GM19043 (cell line): ENCODE results near the gene MAP3K2.

Experiments
- ATAC-seq: cut with Tn5 transposase; IDR thresholded peaks from one replicate; pipeline ENCODE4 v1.9.1; 2021; ENCODE audit warnings: low read depth; ENCODE audit not compliant: unreplicated experiment

The MAP3K2 gene

DNA sequence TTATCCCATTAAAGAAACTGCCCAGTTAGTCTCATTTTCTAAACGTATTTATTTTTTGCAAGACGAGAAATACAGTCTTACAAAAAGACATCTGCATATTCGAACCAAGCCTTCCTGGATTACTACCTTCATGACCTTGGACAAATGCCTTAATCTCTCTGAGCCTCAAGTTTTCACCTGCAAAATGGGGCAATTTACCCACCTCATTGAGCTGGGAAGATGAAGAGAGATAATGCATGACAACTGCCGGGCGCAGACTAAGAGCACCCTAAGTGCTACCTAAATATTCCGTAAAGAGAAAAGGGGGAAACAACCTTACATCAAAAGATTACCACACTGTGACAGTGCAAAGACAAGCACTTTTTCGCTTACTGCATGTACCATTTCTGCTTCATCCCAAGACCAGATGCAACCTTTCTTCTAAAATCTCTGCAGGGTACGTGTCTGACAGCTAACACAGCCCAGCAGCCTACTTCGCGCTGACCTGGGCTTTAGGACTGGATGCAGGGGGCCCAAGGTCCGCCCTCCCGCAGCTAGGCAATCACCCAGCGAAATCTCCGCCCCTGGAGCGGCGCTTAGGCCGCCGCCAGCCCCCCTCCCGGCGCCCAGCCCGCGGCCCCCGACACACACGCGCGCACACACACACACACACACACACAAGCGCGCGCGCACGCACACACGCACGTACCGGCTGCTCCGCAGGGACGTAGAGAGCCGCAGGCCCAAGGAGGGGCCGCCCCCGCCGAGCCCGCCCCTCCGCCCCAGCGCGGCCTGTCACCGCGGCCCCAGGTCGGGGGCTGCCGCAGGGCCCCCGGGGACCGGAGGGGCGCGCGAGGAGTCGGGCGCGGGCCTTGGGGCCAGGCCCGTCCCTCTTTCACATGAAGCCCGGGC is 766 bp downstream of the MAP3K2 start:
- peak; percentile 46 for ATAC-seq

DNA sequence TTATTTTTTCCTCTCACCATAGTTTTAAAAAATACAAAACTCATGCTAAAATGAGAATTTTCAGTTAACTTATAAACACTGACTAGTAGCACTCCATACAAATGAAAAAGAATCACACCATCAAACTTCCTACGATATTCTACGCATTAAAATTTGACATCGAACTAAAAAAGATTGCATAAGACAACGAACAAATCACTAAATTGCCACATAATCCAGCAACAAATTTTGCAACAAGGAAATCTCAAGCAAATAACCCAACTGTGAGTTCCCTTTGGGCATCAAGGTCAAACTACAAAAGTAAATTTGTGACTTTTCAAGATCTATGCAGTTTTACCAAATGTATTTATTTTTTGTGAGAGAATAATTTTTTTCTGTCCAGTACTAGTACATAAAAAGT is 1.5 kb downstream of the MAP3K2 start:
- ATAC-seq: no peak

DNA sequence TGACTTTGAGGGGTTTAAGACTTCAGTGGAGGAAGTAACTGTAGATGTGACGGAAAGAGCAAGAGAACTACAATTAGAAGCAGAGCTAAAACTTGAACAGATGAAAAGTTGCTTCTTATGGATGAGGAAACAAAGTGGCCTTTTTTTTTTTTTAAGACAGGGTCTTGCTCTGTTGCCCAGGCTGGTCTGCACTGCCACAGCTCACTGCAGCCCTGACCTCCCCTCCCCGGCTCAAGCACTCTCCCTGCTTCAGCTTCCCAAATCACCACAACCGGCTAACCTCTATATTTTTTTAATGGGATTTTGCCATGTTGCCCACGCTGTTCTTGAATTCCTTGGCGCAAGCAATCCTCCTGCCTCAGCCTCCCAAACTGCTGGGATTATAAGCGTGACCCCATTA is 3.2 kb downstream of the MAP3K2 start:
- no peak for ATAC-seq

DNA sequence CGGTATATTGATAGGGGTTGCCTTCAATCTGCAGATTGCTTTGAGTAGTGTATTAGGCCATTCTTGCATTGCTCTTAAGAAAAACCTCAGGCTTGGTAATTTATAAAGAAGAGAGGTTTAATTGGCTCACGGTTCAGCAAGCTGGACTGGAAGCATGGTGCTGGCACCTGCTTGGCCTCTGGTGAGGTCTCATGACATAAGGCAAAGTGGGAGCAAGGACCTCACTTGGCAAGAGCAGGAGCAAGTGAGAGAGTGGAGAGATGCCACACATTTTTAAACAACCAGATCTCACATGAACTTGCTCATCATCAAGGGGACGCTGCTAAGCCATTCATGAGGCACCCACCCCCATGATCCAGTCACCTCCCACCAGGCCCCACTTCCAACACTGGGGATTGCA is 4.9 kb downstream of the MAP3K2 start:
- no peak for ATAC-seq

DNA sequence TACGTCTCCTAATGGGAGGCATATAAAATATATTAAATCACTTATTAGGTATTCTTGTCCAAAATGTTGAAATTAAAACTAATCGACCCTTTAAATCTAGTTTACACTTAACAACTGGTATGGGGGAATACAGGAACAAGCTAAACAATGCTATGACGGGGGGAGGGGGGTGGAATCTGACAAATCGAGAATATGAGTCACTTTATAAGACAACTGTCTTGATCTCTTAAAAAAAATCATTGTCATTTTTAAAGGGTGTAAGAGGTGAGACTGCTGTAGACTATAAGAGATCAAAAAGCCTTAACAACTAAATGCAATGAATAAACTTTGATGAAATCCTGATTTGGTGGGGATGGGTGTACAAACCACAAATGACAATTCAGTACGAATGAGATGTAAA is 6.0 kb downstream of the MAP3K2 start:
- no peak for ATAC-seq

DNA sequence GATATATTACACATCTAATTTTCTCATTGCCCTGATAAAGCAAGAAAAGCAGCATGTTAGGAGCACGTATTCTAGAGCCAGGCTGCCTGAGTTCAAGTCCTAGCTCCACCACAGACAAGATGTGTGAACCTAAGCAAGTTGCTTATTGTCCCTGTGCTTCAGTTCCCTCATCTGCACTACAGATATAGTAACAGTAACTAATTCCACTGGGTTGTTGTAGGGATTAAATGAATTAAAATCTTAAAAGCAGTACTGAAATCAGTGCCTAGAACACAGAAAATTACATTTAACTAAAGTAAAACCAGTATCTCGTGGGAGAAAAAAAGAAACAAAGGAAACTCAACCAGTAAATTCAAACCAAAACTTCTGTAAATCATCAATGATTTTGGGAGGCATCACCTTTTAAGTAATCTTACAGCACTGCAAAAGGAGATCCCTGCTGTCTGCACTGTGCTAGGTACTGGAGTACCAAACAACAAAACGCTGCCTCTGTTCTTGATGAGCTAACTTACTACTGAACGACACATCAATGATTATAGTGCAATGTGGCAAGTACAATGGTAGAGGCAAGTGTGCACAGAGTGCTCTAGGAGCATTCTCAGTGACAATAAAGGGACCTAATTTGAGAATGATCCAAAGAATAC is 7.9 kb downstream of the MAP3K2 start:
- peak; percentile 75 for ATAC-seq

DNA sequence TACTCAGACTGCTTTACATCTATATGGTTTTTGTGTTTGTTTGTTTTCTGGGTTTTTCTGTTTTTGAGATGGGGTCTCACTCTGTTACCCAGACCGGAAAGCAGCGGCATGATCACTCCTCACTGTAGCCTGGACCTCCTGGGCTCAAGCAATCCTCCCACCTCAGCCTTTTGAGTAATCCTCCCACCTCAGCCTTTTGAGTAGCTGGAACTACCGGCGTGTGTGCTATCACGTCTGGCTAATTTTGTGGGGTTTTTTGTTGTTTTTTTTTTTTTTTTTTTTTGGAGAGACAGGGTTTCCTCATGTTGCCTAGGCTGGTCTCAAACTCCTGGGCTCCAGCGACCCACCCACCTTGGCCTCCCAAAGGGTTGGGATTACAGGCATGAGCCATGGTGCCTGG is 9.1 kb downstream of the MAP3K2 start:
- ATAC-seq: no peak

DNA sequence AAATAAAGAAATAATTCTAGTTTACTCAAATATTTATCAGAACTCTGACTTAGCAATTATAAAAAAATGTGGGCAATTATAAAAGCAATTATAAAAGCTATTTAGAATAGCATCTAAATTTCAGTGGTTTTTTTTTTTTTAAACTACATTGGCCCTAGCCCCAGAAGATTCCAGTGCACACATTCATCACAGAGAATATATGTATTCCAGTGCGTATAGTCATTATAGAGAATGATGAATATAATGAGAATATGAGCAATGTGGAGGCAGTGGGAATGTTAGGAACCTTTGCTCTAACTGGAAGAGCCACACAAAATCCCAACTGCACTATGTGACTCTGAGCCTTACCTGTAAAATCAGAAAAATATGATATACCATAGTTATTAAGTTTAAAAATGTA is 10.5 kb downstream of the MAP3K2 start:
- ATAC-seq: no peak

DNA sequence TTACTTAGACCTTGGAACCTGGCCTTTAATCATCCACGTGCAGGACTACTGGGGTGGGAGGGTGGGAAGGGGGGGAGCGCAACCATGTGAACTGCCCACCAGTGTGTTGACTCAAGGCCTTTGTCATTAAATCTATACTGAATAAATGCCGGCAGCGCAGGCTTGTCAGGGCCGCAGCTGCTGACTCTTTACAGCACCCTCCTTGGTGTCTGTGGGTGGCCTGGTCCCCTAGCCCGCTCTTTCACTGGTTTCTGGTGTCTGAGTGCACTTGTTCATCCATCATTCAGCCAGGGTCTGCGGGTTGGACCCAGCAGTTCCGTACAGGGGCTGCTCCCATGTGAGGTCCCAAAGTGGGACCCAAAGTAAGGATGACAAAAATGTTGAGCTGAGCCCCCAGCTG is 11.5 kb downstream of the MAP3K2 start:
- no peak for ATAC-seq

DNA sequence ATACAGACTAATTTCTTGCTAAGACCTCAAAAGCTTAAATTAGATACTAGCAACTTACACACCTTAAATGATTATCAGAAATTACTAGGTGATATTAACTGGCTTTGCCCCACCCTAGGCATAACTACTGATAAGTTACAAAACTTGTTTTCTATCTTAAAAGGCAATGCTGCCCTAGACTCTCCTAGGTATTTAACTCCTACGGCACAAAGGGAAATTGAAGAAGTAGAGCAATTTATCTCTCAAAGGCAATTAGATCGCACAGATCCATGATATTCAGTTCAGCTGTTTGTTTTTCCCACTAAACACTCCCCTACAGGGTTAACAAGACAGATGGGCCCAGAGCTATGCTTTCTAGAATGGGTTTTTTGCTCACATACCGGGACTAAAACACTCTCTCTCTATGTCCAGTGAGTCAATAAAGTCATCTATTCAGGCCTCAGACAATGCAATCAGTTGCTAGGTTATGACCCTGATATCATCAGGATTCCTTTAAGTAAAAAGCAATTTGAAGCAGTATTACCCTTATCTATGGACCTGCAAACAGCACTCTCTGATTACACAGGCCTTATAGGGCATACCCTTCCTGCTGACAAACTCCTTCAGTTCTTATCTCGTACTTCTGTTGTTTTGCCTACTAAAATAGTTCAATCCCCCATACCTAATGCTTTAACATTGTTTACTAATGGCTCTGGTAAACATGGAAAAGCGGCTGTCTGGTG is 14.3 kb downstream of the MAP3K2 start:
- no peak for ATAC-seq

DNA sequence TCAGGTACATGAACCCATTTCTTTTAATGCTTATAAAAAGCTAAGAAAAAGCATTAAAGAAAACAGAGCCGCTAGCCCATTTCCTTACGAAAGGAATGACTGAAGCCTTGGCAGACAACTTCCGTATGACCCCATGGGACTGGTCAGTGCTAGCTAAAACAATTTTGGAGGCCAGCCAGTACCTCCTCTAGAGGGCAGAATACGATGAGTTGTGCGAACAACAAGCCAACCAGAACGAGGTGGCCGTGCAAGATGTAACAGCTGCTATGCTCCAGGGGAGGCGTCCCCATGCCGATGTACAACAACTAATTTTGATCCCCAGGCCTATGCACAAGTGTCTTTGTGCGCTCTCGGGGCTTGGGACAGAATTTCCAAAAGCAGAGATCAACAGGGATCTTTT is 16.7 kb downstream of the MAP3K2 start:
- ATAC-seq: no peak

DNA sequence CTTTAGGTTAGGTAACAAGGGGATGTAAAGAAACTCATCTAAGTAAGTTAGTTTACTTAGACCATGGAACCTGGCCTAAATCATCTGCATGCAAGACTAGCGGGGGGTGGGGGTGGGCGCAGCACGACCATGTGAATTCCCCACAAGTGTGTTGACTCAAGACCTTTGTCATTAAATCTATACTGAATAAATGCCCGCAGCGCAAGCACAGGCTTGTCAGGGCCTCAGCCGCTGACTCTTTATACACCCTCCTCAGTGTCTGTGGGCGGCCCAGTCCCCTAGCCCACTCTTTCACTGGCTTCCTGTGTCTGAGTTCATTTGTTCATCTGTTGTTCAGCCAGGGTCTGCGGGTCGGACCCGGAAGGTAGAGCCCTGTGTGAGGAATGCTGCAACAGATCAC is 17.8 kb downstream of the MAP3K2 start:
- ATAC-seq: no peak

DNA sequence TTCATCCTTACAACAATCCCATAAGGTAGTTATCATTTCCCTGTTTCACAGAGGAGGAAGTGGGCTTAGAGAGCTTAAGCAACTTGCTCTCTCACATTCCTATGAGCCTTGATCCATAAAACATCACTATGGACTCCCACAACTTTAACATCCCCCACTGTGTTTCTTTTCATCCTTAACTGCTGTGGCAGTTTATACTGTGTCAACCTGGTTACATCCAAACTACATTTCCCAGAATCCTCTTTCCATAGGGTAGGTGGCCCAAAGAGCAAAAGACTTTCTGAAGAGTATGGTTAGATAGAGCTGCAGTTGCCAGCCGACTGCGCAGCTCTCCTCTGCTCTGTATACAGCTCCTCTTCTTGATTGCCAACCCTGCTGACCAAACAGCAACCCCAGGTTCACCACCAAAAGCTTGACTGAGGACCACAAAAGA is 22.5 kb downstream of the MAP3K2 start:
- no peak for ATAC-seq

DNA sequence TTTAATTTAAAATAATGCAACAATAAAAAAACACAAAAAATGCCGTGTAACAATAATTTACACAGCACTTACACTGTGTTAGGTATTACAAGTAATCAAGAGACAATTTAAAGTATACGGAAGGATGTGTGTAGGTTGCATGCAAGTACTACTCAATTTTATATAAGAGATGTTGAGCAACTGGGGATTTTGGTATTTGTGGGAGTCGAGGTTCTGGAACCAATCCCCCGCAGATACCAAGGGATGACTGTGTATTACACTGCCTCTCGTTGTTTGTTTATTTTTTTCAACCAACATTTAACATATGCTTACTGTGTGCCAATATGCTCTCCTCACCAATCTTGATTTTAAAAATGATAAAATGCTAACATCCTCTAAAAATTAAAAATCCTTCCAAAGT is 24.8 kb downstream of the MAP3K2 start:
- ATAC-seq: no peak

DNA sequence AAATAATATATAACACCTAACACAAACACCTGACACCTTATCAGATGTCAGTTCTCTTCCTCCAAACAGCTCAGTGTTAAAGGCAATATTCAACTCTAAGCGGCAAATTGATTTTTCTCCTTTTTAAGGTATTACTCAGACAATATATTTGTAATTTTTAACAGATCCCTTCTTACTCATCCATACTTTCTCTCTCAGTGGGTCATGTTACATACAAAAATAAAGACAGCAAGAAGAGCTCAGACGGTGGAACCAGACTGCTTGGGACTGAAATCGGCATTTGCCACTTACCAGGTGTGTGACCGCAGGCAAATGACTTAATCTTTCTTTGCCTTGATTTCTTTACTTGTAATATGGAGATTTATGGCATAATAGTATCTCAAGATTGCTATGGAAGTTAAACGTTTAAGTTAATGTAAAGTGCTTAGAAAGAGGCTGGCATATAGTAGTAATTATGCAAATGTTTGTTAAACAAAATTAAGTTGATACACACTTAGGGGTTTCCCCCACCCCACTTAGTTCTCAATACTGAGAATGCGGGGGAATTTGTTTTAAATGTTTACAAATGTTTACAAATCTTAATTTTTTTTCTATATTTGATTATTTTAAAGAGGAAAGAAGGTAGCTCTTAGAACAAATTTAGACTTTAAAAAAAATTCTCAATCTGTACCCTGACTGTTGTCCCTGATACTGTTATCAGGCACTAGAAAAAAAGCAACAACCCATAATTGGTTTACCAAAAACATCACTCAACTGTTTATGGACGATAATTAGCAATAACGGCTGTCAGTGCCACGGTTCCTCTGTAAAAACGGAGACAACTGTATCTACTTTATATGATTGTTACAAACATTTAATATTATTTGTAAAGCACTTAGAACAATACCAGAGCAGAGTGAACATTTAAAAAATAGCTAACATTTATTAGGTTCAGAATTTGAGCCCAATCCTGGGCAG is 25.6 kb downstream of the MAP3K2 start:
- ATAC-seq: no peak

DNA sequence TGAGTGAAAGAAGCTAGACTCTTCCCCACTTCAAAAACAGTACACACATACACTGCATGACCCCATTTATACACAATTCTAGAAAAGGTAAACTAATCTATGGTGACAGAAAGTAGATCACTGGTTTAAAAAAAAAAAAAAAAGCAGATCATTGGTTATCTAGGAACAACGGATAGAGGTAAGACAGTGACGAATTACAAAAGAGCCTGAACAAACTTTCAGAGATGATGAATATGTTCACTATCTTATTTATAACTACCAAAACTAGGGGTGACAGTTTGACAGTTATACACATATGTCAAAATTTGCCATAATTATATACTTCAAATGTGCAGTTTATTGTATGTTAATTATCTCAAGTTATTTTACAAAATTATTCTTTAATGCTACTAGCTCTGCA is 27.5 kb downstream of the MAP3K2 start:
- ATAC-seq: no peak

DNA sequence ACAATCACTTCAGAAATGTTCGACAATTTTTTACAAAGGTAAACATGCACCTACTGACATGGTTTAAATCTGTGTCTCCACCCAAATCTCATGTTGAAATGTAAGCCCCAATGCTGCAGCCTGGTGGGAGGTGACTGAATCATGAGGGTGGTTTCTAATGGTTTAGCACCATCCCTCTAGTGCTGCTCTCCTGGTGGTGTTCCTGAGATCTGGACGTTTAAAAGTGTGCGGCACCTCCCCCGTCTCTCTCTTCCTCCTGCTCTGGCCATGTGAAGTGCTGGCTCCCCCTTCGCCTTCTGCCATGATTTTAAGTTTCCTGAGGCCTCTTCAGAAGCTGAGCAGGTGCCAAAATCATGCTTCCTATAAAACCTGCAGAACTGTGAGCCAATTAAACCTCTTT is 28.3 kb downstream of the MAP3K2 start:
- ATAC-seq: no peak

DNA sequence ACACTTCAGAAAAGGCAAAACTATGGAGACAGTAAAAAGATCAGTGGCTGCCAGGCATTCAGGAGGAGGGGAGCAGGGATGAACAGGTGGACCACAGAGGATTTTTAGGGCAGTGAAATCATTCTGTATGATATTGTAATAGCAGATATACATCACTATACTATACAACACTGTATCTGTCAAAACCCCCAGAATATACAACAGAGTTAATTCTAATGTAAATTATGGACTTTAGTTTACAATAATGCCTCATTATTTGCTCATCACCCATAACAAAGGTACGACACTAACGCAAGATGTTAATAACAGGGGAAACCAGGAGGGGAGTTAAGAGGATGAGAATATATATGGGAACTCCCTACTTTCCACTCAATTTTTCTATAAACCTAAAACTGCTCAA is 28.8 kb downstream of the MAP3K2 start:
- ATAC-seq: no peak

DNA sequence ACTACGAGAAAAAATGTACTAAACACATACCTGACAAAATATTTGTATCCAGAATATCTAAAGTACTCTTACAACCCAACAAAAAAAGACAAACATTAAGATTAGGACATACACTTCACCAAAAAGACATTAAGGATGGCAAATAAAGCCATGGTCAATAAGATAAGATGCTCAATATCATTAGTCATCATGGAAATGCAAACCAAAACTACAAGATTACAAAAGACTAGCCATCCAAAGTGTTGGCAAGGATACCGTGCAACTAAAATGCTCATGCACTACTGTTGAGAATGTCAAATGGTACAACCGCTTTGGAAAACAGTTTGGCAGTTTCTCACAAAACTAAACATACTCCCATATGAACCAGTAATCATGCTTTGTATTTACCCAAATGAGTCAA is 29.7 kb downstream of the MAP3K2 start:
- ATAC-seq: no peak

DNA sequence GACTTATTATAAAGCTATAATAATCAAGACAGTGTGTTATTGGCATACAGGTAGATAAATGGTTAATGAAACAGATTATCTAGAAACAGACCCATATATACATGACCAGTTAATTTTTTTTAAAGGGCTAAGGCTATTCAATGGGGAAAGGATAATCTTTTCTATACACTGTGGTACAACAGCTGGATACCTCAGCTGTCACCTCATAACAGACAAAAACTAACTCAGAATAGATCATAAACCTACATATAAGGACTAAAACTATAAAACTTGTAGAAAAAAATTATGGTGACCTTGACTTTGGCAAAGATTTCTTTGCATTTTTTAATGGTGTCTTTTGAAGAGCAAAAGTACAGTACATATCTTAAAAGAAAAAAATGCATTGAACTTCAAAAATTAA is 30.2 kb downstream of the MAP3K2 start:
- no peak for ATAC-seq
